IPS DF 6.9 (cell line): ENCODE results near the gene ARRB2.
"Not testable (repeated sequence)": the region's sequence is repeated elsewhere in the genome, so short reads cannot be mapped to it uniquely, and the experiment has no call there.

Source experiments
- DNase-seq: peaks from one replicate; pipeline ENCODE4 v3.0.0-alpha.2; 2013; ENCODE audit warnings: low read depth, low spot score
- H3K27ac ChIP-seq: one replicate; pipeline ENCODE4 v1.5.1; 2013; ENCODE audit warnings: low read length, control low read depth
- H3K27me3 ChIP-seq: 2 replicates; pipeline ENCODE4 v1.6.1; 2013; ENCODE audit warnings: mild to moderate bottlenecking, low read length; ENCODE audit not compliant: control insufficient read depth, insufficient read depth
- H3K36me3 ChIP-seq: 2 replicates; pipeline ENCODE4 v1.6.1; 2013; ENCODE audit warnings: low read length; ENCODE audit not compliant: control insufficient read depth, insufficient read depth
- H3K4me1 ChIP-seq: 2 replicates; pipeline ENCODE4 v1.6.1; 2013; ENCODE audit warnings: low read length; ENCODE audit not compliant: control insufficient read depth, insufficient read depth
- H3K4me3 ChIP-seq: 2 replicates; pipeline ENCODE4 v1.5.1; 2013; ENCODE audit warnings: mild to moderate bottlenecking, low read length
- H3K9me3 ChIP-seq: 2 replicates; pipeline ENCODE4 v1.6.1; 2013; ENCODE audit warnings: low read length, inconsistent platforms; ENCODE audit not compliant: control insufficient read depth, insufficient read depth
- WGBS: extraction: QIAGEN DNeasy Blood & Tissue Kit; methylation state at CpG from one replicate; pipeline ENCODE4 v1.1.7; 2013; ENCODE audit warnings: mixed read lengths, missing lambda C conversion rate; ENCODE audit not compliant: insufficient read length, insufficient coverage; 5-methylcytosine and 5-hydroxymethylcytosine counted together

ARRB2 gene

GRCh38 chr17:4674685-4674998, 35.8 kb upstream of the ARRB2 start:
- Histone ChIP-seq H3K27me3 (no peaks in the 10 kb centered on the region), H3K9me3 (no peaks in the 10 kb centered on the region), H3K4me1 (no peaks in the 10 kb centered on the region; the same call in 1 of the 2 replicates), H3K27ac (no peak overlapping the region), H3K36me3 (peaks cover 52% of the 10 kb centered on the region), H3K4me3 (no peak overlapping the region)
- no CpG with 5 or more reads among the region's 8 CpGs for whole genome bisulfite sequencing
- DNase-seq: no peak

- Histone ChIP-seq H3K4me1 (no peaks in the 10 kb centered on the region; the same call in 1 of the 2 replicates), H3K9me3 (no peaks in the 10 kb centered on the region), H3K27ac (no peak overlapping the region), H3K4me3 (no peak overlapping the region), H3K27me3 (no peaks in the 10 kb centered on the region), H3K36me3 (peaks cover 52% of the 10 kb centered on the region)
- DNase-seq: no peak
- WGBS: no CpG with 5 or more reads among the region's 10 CpGs
These were observed 34.6 kb upstream of the ARRB2 start for GRCh38 chr17:4675791-4676190.

- WGBS: no CpG with 5 or more reads among the region's 7 CpGs
- DNase-seq: no peak
- Histone ChIP-seq H3K9me3 (no peaks in the 10 kb centered on the region), H3K36me3 (peaks cover 42% of the 10 kb centered on the region), H3K27me3 (no peaks in the 10 kb centered on the region), H3K4me3 (no peak overlapping the region), H3K4me1 (no peaks in the 10 kb centered on the region; the same call in 1 of the 2 replicates), H3K27ac (no peak overlapping the region)
These were observed 33.6 kb upstream of the ARRB2 start for GRCh38 chr17:4676791-4677190.

- no peaks in the 10 kb centered on the region for H3K9me3 ChIP-seq
- H3K27ac ChIP-seq: no peak overlapping the region
- DNase-seq: no peak
- no peak overlapping the region for H3K4me3 ChIP-seq
- H3K27me3 ChIP-seq: no peaks in the 10 kb centered on the region
- H3K4me1 ChIP-seq: no peaks in the 10 kb centered on the region
- H3K36me3 ChIP-seq: peaks cover 41% of the 10 kb centered on the region
- WGBS: no CpG with 5 or more reads among the region's 14 CpGs
These were observed 31.9 kb upstream of the ARRB2 start for GRCh38 chr17:4678448-4679026.

GRCh38 chr17:4679658-4680057, 30.8 kb upstream of the ARRB2 start:
- no peaks in the 10 kb centered on the region for H3K27me3 ChIP-seq
- H3K36me3 ChIP-seq: peaks cover 32% of the 10 kb centered on the region
- H3K4me3 ChIP-seq: no peak overlapping the region
- no peaks in the 10 kb centered on the region for H3K4me1 ChIP-seq
- no CpG with 5 or more reads among the region's 7 CpGs for WGBS
- H3K9me3 ChIP-seq: no peaks in the 10 kb centered on the region
- no peak overlapping the region for H3K27ac ChIP-seq
- DNase-seq: no peak

GRCh38 chr17:4683739-4684138, 26.7 kb upstream of the ARRB2 start:
- not testable (repeated sequence) for H3K4me3 ChIP-seq, H3K27ac ChIP-seq, H3K36me3 ChIP-seq, H3K9me3 ChIP-seq, H3K4me1 ChIP-seq, H3K27me3 ChIP-seq, DNase-seq
- WGBS: no CpG with 5 or more reads among the region's 5 CpGs

GRCh38 chr17:4689872-4690271, 20.6 kb upstream of the ARRB2 start:
- H3K4me1 ChIP-seq, H3K27me3 ChIP-seq, H3K9me3 ChIP-seq, DNase-seq, H3K27ac ChIP-seq, H3K4me3 ChIP-seq, H3K36me3 ChIP-seq: not testable (repeated sequence)
- no CpG with 5 or more reads among the region's 12 CpGs for whole genome bisulfite sequencing

GRCh38 chr17:4690745-4691144, 19.7 kb upstream of the ARRB2 start:
- WGBS: no CpG with 5 or more reads among the region's 2 CpGs
- DNase-seq: no peak
- H3K4me3 ChIP-seq: no peak overlapping the region
- no peaks in the 10 kb centered on the region for H3K4me1 ChIP-seq
- H3K9me3 ChIP-seq: no peaks in the 10 kb centered on the region
- peaks cover 5% of the 10 kb centered on the region; the same call in 1 of the 2 replicates for H3K36me3 ChIP-seq
- no peak overlapping the region for H3K27ac ChIP-seq
- no peaks in the 10 kb centered on the region for H3K27me3 ChIP-seq

- no peak overlapping the region for H3K27ac ChIP-seq
These were observed 18.7 kb upstream of the ARRB2 start for GRCh38 chr17:4691686-4692085.

GRCh38 chr17:4693416-4693815, 17.0 kb upstream of the ARRB2 start:
- no peaks in the 10 kb centered on the region for H3K9me3 ChIP-seq
- no peak overlapping the region for H3K27ac ChIP-seq
- no peaks in the 10 kb centered on the region for H3K27me3 ChIP-seq
- WGBS: no CpG with 5 or more reads among the region's 9 CpGs
- H3K4me1 ChIP-seq: no peaks in the 10 kb centered on the region
- peaks cover 5% of the 10 kb centered on the region; the same call in 1 of the 2 replicates for H3K36me3 ChIP-seq
- DNase-seq: no peak
- H3K4me3 ChIP-seq: no peak overlapping the region

More at GRCh38 chr17:4691686-4692085, 18.7 kb upstream of the ARRB2 start:
- no peak for DNase-seq
- WGBS: no CpG with 5 or more reads among the region's 8 CpGs
- Histone ChIP-seq H3K4me3 (no peak overlapping the region), H3K27me3 (no peaks in the 10 kb centered on the region), H3K36me3 (peaks cover 5% of the 10 kb centered on the region; the same call in 1 of the 2 replicates), H3K4me1 (no peaks in the 10 kb centered on the region), H3K9me3 (no peaks in the 10 kb centered on the region)

GRCh38 chr17:4696437-4696805, 14.0 kb upstream of the ARRB2 start:
- DNase-seq: no peak
- Histone ChIP-seq H3K4me1 (no peaks in the 10 kb centered on the region), H3K27me3 (no peaks in the 10 kb centered on the region), H3K36me3 (no peaks in the 10 kb centered on the region), H3K4me3 (no peak overlapping the region), H3K9me3 (no peaks in the 10 kb centered on the region), H3K27ac (no peak overlapping the region)
- no CpG with 5 or more reads among the region's 6 CpGs for WGBS
